Hepatic stellate cell (primary cell): ENCODE measurements around the gene TEX35.

ENCODE experiments used
- DNase-seq: peaks from one replicate; pipeline ENCODE4 v3.0.0; 2011; ENCODE audit warnings: low spot score

TEX35 gene

GRCh38 chr1:178520803-178521202 lies 7.9 kb downstream of the TEX35 start:
- no peak for DNase-seq

- no peak for DNase-seq
Observed at GRCh38 chr1:178521241-178521640, 8.3 kb downstream of the TEX35 start.

- DNase-seq: no peak
Observed at GRCh38 chr1:178527117-178527516, 14.2 kb downstream of the TEX35 start.

DNA sequence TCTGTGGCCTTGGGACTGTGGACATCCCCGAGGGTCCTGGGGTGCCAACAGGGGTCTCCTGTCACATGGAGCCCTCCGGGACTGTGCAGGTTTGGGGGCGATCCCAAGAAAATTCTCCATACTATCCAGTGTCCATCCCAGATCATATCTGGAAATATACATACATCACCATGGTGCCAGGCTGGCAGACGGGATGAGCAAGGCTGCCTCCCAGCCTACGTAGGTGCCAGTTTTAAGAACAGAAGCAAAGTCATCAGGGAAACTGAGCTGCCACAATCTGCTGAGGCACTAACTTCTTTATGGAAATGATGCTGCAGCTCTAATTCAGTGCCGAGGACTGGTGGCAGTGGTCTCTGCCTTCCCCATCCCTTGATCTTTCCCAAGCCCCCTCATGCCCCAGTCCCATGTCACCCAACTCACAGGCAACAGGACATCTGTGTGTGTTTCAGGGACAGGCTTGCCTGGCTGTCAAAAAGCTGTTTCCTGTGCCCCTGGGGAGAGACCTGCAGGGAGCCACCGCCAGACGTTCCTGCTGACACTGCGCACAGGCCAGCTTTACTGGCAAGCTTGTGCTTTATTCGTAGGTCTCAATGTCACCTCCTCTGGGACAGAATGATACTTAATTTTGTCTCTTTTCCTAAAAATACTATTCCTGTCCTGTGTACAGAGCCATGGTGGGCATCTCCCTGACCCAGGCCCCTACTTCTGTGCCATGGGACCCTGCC lies 15.5 kb downstream of the TEX35 start:
- DNase-seq: no peak

- DNase-seq: no peak
Observed at GRCh38 chr1:178528953-178529335, 16.0 kb downstream of the TEX35 start.

GRCh38 chr1:178529364-178530036 lies 16.6 kb downstream of the TEX35 start:
- no peak for DNase-seq

- peak; percentile 83 for DNase-seq
Observed at GRCh38 chr1:178530037-178530402, 17.1 kb downstream of the TEX35 start.

- no peak for DNase-seq
Observed at GRCh38 chr1:178530502-178530901, 17.6 kb downstream of the TEX35 start.

- DNase-seq: no peak
Observed at GRCh38 chr1:178531887-178532286, 19.0 kb downstream of the TEX35 start.

GRCh38 chr1:178532392-178532791 lies 19.5 kb downstream of the TEX35 start:
- DNase-seq: peak; percentile 85

DNA sequence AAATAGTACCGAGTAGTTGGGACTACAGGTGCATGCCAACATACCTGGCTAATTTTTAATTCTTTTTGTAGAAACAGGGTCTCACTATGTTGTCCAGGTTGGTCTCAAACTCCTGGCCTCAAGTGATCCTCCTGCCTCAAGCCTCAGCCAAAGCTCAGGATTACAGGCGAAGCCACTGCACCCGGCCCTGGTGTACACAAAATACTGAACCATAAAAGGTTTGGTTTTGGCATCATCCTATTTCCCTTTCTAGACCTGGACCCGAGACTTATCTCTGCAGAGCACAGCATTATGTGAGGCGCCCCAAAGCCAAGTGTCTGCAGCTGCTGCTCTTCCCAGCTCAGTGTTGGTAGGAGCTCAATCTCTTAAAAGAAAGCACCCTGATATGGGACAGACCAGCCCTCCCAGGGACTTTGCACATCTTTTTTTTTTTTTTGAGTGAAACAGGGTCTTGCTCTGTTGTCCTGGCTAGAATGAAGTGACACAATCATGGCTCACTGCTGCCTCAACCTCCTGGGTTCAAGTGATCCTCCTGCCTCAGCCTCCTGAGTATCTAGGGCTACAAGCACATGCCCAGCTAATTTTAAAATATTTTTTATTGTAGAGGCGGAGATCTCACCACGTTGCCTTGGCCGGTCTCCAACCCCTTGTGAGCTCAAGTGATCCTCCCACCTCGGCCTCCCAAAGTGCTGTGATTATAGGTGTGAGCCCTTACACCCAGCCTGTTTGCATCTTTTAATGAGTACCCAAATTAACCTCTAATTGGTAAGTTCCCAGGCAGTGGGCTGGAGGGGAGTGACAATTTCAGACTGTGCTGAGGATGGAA lies 20.4 kb downstream of the TEX35 start:
- DNase-seq: no peak

DNA sequence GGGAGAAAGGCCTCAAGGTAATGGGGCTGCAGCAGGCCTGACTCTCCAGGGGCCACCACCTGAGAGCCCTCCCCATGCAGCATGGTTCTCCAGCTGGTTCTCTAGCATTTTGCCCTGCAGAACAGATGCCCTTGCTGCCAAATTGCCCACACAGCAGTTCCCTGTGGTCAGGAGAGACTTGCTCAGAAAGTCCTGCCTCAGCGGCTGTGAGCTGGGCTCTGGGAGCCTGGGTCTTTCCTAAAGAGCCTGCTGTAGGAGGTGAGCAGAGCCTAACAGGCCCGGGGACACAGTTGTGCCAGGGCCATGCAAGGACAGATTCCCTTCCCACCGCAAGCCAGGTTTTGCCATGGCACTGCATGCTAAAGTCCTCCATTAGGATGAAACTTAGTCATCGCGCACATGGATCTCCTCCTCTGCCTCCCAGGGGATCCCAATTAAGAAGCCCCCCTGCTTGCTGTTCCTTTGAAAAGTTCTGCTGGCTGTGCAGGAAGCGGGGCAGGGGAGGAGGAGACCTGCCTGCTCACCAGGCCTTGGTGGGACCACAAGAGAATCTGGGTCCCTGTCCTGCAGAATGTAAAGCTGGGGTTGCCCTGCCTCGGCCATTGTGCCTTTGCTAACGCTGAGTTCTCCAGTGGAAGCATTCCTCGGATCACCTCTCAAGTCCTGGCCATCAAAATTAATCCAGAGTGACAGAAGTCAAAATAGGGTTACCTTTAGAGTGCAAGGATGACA lies 21.4 kb downstream of the TEX35 start:
- DNase-seq: no peak

DNA sequence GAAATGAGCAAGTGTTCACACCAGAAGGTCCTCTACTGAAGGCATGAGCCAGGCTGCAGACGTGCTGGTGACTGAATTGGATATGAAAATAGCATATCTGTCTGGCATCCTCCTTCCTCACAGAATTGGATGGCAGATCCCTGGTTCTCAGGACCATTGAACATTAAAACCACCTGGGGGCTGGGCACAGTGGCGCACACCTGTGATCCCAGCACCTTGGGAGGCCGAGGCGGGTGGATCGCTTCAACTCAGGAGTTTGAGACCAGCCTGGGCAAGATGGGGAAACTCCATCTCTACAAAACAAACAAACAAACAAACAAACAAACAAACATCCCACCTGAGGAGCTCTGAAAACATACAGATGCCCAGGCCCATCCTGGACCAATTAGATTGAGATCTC lies 23.4 kb downstream of the TEX35 start:
- no peak for DNase-seq

DNA sequence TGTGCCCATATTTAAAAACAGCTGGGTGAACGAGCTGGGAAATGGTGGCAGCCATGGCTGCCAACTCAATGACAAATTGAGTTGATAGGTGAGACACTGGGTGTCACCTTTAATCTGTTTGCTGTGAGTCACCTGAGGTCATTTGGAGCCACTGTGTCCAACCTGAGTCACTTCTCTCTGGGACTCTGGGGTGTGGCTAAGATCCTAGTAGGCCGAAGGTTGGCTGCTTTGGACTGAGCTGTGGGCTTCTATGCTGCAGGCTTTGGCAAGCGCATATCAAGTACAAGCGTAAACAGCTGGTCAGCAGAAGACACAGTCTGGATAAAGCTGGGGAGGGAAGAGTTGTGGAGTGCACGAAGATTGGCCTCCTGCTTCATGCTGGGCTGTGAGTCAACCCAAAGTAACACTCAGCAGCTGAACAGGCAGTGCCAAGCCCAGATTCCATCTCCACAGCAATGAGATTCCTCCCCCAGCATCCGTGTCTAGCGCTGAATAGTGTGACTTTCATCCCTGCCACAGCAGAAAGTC lies 24.0 kb downstream of the TEX35 start:
- DNase-seq: peak; percentile 94

DNA sequence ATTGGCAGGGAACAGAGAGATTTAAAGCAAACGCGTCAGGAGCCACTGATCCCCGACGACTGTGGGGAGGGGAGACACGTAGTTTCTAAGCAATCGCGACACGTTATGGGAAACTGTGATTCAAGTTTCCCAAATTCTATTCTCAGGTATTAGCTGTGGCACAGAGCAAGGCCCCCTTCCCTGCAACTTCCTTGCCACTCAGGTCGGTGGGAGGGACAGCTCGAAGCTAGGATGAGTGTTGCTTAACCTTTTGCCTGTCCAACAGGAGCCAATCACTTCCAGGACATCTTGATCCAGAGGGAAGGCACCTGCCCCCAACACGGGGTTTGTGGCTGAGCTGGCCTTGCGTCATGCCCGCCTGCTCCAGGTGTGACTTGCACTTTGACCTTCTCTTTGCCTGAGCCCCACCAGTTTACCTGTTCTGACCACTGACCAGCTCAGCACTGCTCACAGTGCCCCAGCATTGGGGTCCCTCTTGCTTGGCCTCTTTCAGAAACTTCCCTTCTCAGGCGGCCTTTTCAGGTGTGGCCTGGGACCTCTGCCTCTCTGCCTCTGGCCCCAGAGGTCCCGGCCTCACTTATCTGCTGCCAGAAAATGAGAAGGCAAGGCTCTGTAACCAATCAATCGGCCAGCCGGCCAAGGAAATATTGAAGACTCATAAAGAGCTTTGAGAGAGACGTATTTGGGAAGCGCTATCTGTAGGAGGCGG lies 24.6 kb downstream of the TEX35 start:
- DNase-seq: no peak

DNA sequence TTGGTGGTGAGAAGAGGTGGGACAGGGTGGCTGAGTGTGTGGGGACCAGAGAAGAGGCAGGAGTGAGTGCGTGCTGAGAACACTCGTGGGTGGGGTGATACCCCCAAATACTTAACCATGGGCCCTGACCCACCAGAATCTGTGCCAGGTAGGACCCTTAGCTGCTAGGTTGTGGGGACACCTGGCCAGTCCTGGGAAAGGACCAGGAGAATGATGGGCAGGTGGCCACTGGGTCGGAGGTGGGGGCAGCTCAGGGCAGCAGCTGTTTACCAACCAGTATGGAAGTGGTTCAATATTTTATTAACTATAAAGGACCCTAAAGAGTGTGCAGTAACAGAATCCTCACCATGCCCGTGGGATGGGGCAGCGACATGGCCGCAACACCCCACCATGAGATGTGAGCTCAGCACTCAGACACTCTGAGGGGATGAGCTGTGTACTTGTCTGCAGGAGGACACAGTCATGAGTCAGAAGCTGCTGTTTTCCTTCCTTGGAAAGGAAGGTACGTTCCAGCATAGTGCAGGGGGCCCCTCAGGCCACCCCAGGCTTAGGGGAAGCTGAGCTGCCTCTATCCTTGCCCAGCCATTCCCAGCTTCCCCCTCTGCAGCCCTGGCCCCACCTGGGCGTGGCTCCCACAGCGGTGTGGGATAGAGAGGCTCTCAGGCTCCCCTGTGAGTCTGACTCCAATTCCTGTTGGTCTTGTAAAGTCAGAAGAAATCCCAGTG lies 25.4 kb downstream of the TEX35 start:
- DNase-seq: peak; percentile 73

DNA sequence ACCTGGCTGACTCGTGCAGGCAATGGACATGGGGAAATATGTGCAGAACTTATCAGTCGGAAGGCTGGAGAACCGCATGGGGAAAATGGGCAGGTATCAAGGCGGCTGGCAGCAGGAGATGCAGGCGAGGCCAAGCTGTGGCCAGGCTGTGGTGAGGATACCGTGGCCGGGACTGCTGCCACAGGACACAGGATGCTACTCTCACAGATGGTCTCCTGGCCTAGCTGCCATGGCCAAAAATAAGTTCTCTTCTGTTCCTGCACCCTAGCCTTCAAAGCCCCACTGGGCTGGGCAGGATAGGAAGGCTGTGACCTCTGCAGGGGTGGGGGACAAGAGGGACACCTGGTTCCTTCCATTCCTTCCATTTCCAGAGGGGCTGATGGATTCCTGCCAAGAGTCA lies 26.4 kb downstream of the TEX35 start:
- DNase-seq: no peak

DNA sequence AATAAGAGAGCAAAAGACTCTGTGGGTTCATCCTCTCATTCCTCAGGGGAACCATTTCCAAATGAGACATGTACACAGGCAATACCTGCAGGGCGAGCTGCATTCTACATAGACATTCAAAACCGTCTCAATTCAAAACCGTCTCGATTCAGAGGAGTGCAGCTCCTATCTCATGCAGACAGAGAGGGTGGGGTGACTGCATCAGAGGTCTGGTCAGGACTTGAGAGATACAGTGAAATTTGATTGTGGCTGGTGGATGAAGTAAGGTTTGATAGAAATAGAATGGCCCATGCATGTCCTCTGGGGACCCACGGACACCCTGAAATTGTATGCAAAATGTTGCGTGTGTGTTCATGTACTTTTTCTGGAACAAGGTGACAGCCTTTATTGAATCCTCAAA lies 27.3 kb downstream of the TEX35 start:
- no peak for DNase-seq

DNA sequence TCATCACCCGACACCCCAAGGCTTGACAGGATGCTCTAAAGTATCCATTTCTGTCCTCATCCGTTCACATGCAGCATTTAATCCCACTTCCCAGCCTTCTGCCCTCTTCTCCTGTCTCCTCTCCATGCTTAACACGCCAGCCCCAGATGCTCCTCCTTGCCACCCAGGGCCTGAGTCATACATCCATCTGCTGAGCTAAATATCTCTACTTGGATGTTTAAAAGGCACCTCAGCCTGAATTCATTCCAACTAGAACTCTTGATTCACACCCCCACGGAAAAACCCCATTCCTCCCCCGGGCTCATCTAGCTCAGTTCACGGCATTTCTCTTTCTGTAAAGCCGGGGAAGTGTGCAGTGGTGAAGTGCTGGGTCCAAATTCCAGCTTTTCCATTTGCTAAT lies 27.7 kb downstream of the TEX35 start:
- DNase-seq: peak; percentile 65

DNA sequence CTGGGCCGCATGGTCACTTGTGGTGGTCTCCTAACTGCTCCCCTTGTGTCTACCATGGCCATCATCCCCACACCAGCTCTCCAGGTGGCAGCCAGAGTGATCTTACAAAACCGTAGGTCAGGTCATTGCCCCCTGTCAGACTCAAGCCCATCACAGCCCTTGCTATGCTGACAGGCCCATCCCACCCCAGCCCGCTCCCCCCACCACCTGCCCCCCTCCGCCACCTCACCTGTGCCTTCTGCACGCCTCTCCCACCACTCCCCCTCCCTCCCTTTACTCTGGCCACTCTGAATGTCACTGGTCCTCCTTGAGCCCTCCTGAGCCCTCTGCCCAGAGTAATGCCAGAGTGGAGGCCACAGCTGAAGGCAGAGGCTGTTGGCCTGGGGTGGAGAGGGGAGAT lies 28.5 kb downstream of the TEX35 start:
- DNase-seq: no peak
